Vein endothelial cell (primary cell): ENCODE results near the gene GCG. TPM values are rescaled to one million over a fixed set of nuclear protein-coding genes. Genes with fewer than 3 reads are reported as not detected.

ENCODE experiments used
- total RNA-seq: library from RNA; depleted of rRNA; stranded (reverse); fragments of >200 nt; gene quantifications from 2 replicates; pipeline ENCODE4 v1.2.3, GENCODE V29; 2012

GCG gene
- not detected in 2 replicates for total RNA-seq

GRCh38 chr2:162152147-162152546 lies at the start of gene GCG:
GCG (minus strand) TSS chr2:162152247; CDS start chr2:162149178, 3,069 bp downstream.

Other genes starting within 250 kb of the GCG start
- 10.3 and 16.0 TPM in 2 replicates for gene DPP4, start 78.0 kb downstream of the GCG start, total RNA-seq
- gene FAP, start 91.2 kb upstream of the GCG start, total RNA-seq = 0.98 and 4.5 TPM in 2 replicates
- gene IFIH1, start 166.4 kb upstream of the GCG start, total RNA-seq = 5.9 and 7.7 TPM in 2 replicates
- 7.8 TPM in 2 replicates for gene GCA, start 191.9 kb upstream of the GCG start, total RNA-seq